Left renal cortex interstitium (tissue), 4 donors: Measurements from ENCODE around the gene KLHDC7A. TPM values are rescaled to one million over a fixed set of nuclear protein-coding genes. Genes with fewer than 3 reads are reported as not detected.
"Not testable (repeated sequence)": the region's sequence is repeated elsewhere in the genome, so short reads cannot be mapped to it uniquely, and the experiment has no call there.

Experiments used
- DNase-seq, 4 donors: peaks; one replicate each; pipeline ENCODE4 v3.0.0-alpha.2; 2013; ENCODE audit warnings: low read depth in 4 of 4, low spot score in 2 of 4, missing footprints in 1 of 4
- polyA plus RNA-seq, 4 donors: library from polyadenylated mRNA; unstranded; fragments of 120-200 nt; gene quantifications; one replicate each; pipeline ENCODE4 v1.2.1, GENCODE V29; 2013; ENCODE audit not compliant: insufficient read length in 4 of 4

Gene KLHDC7A
- 10 to 100 TPM; 10.9 to 15.0 (median 12.4) TPM for polyA plus RNA-seq

- DNase-seq = peak in 3 of 4 donors; percentile 55 to 73 (median 71)
Observed at GRCh38 chr1:18480315-18481189, at the start of gene KLHDC7A. TSS of gene KLHDC7A (plus strand) at chr1:18480930. CDS start at chr1:18480982, 52 bp downstream.

- DNase-seq = no peak
Observed at GRCh38 chr1:18434041-18434440, 46.7 kb upstream of the KLHDC7A start.

DNA sequence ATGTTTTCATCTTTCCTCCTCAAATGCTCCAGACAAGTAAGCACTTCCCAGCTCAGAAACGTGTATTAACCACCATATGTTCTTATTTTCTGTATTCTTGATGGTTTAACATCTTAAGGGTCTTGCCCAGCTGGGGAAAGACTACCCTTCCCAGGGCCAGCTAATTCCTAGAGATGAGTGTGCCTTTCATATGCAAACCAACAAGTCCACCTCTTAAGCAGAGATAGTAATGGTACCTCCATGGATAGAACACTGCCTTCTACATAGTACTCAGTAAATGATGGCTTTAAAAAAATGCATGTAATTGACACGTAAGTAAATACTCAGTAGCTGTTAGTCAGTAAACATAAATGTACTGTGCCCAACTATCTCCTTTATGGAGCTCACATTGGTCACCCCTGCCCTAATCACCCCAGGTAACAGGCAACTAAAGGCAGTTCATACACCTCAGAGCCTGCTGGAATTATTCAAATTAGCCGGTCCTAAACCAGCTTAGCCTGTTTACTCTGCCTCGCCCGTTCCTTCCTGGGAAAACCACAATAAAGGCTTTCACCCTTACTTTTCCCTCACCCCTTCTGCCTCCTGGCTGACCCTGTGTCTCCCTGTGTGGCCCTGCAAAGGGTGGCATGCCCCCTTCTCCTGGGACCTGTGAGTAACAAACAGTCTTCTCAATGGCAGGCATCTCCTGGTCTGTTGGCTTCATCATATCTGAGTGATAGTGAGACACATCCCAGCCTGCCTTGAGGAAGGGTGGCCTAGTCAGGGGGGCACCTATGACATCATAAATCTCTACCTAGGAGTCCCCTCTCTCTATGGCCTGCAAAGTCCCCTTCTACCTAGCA, 40.1 kb upstream of the KLHDC7A start:
- DNase-seq = no peak

DNA sequence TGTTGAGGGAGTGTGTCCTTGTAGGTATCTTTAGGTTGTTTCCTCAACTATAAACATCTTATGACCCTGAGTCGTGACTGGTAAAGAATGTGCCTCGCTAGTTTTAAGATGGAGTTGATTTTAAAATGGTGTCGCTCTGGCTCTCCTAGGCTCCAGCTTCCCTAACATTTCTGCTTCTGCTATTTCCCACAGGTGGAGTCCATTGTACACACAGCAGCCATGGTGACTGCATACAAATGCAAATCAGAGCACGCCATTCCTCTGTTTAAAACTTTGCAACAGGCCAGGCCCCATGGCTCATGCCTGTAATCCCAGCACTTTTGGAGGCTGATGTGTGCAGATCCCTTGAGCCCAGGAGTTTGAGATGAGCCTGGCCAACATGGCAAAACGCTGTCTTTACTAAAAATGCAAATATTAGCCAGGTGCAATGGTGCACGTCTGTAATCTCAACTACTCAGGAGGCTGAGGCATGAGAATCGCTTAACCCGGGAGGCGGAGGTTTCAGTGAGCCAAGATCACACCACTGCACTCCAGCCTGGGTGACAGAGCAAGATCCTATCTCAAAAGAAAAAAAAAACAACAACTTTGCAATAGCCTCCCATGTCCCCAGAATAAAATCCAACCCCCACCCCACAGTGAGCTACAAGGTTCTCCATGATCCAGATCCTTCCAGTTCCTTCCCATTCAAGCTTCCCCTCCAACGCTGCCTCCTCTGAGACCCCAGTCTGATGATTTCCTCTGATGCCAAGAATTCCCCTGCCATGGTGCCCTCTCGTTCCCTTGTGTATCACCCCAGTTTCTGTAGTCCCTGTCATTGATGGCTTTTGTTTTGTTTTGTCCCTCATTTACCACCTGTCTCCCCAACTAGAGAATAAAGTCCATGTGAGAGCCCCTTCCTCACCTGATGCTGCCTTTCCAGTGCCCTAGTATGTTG, 36.9 kb upstream of the KLHDC7A start:
- no peak for DNase-seq

- DNase-seq = no peak
Observed at GRCh38 chr1:18444563-18444962, 36.2 kb upstream of the KLHDC7A start.

GRCh38 chr1:18446751-18447150, 34.0 kb upstream of the KLHDC7A start:
- DNase-seq = no peak

- DNase-seq = no peak
Observed at GRCh38 chr1:18447509-18448220, 33.1 kb upstream of the KLHDC7A start.

DNA sequence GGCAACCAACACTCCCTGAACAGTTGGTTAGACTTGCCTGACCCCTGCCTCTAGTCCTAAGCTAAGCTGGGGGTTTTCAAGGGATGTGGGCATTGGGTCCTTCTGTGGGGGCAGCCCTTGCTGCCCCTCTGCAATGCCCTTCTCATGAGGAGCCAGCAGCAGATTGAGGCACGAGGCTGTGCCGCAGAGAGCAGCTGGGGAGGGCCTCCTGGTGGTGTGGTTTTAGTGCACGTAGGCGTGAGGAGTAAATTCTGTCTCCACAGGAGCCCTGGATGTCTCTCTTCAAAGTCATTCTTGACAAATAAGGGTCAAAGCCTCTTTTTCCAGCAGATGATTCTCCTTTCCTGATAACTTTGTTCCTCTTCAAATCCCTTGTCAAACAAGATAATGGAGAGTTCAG, 31.8 kb upstream of the KLHDC7A start:
- no peak for DNase-seq

GRCh38 chr1:18452550-18452949, 28.2 kb upstream of the KLHDC7A start:
- DNase-seq = no peak

- DNase-seq = no peak
Observed at GRCh38 chr1:18458133-18459092, 22.3 kb upstream of the KLHDC7A start.

GRCh38 chr1:18461656-18462055, 19.1 kb upstream of the KLHDC7A start:
- DNase-seq = no peak

GRCh38 chr1:18462517-18462916, 18.2 kb upstream of the KLHDC7A start:
- not testable (repeated sequence) for DNase-seq

GRCh38 chr1:18463063-18463462, 17.7 kb upstream of the KLHDC7A start:
- no peak for DNase-seq

GRCh38 chr1:18463984-18464664, 16.6 kb upstream of the KLHDC7A start:
- no peak for DNase-seq

DNA sequence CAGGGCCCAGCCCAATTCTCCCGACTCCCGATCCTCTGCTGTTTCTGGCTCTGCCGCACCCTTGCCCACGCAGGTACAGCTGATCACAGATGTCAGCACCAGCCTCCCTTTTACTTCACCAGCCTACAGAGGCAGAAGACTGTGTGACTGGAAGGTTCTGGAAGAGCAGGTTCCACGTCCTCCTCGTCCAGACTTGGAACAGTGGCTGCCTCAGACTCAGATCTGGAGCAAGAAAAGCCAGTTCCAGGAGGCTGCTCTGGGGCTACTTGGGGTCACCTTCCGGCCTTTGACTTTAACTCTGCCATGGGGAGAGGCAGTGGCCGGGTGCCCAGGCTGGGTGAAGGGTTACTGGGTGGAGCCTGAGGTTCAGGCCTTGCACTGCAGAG, 16.1 kb upstream of the KLHDC7A start:
- no peak for DNase-seq

- DNase-seq = no peak
Observed at GRCh38 chr1:18466676-18467075, 14.1 kb upstream of the KLHDC7A start.

DNA sequence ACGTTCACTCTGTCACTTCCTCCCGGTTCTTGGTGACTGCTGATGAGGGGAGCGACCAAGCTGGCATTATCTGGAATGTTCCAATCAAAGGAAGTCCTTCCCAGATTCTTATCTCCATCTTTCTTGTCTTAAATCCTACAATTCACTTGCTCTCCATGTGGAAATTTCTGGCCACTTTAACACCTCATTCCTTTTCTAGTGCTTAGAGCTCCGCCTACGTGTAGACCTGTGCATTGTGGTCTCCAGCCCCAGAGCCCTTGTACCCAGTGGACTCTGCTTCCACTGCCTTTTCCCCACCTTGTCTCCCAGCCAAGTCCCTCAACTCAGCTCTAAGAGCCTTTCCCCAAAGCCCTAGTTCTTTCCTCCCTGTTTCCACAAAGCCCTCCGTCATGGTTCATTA, 12.2 kb upstream of the KLHDC7A start:
- no peak for DNase-seq

- DNase-seq = no peak
Observed at GRCh38 chr1:18469514-18469913, 11.2 kb upstream of the KLHDC7A start.
